GM19455 (cell line): ENCODE results near the gene IQSEC1.
A peak's percentile ranks its signal among the peaks of the same experiment; 100 is the strongest.

Experiments
- ATAC-seq: cut with Tn5 transposase; IDR thresholded peaks from one replicate; pipeline ENCODE4 v1.9.1; 2021; ENCODE audit not compliant: unreplicated experiment

IQSEC1 gene

DNA sequence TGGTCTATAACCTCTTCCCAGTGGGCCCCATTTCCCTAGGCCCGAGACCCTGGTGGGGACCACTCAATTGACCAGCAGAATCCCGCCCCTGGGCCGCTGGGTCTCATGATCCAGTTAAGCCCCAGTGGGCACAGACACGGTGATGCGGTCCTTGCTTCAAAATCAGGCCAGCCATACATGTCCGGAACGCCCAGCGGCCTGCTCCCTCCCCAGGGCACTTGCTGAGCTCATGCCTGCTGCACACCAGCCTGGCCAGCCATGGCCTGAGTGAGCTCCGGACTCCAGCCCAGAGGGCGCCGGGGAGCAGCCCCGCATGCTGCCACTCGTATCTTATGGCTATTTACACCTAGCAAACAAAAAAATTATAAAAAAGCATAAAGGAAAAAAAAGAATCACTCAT, 34.4 kb upstream of the IQSEC1 start:
- ATAC-seq, result no peak

DNA sequence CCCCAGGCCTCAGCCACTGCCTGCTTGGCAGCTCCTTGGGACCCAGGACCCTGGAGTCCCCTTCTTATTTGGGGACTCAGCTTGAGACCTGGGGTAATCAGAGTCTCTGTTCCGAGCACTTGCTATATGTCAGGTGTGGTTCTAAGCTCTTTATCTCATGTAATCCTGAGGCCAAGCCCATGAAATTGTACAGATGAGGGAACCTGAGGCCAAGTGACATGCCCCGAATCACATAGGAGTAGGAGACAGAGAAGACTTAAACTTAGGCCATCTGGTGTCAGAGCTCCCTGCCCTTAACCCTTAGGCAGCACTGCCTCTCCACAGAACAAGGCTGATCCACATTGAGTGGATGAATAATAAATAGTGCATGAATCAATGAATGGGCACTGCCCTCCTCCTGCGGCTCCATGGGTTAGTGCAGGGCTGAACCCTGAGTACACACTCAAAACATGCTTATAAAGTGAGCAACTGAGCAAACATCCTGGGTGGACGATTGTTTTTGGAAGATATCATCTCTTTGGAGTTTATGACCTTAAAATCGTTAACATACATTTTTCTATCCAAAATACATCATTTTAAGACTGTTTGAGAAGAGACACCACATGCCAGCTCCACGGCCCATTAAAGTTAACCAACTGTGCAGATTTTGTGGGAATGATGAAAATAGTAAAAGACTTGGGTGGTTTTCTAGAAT, 33.2 kb upstream of the IQSEC1 start:
- ATAC-seq, result no peak

DNA sequence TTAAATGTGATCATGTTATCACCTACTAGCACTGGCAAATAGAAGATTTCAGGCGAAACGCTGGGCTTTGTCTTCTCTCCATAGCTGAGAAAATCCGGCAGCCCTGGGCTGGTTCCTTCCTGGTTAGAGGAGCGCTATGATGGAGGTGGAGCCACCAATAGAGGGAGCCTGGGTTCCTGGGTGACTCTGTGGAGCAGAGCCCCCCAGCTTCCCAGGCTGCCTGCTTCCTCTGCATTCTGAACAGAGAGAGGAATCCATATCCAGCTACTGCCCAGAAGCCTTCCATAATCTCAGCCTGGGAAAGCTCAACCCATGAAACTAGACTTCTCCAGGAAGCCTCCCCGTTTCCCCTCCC, 32.6 kb upstream of the IQSEC1 start:
- no peak for ATAC-seq

DNA sequence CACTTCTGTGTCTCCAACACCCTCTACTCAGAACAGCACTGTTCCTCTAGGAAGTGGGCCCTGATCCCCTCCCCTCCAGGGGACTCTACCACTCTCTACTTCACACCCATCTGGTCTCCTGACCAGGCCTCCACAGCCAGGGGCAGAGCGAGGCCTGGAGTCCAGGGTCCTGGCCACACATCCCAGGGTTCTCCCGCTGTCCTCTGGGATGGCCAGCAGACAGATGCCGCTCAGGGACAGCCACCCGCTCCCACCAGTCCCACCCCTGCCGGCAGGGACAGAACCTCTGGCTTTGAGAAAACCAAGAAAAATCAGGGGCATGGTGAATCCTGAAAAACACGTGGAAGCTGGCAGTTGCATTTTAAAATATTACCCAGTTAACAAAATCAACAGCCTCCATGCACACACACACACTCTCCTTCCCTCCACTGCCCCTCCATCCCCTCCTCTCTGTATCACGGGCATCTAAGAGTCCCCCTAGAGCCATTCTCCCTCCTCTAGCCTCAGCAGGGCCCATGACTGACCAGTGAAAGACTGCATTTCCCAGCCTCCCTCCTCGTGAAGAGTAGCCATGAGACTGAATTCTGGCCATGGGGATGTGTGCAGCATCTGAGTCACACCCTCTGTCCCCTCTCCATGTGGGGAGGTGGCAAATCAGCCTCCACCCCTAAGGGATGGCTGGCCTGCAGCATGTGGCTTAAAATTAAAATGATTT, 32.1 kb upstream of the IQSEC1 start:
- ATAC-seq, result no peak

DNA sequence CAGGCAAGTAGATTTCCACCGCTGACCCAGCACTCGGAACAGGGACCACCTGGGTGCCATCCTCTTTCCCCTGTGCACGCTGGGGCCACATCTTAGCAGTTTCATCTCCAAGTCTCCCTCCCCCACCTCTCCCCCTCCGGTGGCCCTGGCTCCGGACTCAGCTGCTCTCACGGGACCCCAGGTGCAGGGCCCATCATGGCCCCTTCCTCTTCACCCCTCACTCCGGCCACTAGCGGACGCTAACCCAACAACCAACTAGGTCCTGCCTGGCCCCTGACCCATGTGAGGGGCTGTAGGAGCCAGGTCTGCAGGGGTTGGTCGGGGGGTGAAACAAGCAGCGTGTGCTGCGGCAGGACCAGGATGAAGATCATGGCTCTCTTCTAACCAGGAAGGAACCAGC, 31.3 kb upstream of the IQSEC1 start:
- no peak for ATAC-seq

DNA sequence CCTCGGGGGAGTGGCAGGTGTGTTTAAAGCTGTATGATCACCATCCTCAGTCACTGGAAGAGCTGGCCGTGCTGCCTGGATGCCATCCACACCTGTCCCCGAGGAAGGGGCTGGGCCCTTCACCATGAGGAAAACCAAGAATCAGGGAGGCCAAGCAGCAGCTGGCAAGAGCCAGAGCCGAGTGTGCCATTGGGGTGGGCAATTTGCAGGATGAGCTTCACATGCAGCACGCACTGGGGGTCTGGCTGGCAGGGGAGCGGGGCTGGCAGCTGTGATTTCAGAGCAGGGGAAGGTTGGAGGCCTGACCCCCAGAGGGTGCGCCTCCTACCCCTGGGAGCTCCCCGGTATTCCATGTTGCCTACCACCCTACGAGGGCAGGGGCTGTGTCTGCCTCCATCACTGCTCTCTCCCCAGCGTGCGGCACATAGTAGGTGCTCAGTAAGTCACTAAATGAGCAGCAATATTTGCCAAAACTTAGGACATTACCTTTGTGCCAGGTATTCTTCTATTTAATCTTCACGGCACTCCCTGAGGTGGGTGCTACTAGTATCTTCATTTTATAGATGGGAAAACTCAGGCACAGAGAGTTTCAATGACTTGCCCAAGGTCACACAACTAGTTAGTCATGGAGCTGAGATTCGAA, 30.3 kb upstream of the IQSEC1 start:
- no peak for ATAC-seq

DNA sequence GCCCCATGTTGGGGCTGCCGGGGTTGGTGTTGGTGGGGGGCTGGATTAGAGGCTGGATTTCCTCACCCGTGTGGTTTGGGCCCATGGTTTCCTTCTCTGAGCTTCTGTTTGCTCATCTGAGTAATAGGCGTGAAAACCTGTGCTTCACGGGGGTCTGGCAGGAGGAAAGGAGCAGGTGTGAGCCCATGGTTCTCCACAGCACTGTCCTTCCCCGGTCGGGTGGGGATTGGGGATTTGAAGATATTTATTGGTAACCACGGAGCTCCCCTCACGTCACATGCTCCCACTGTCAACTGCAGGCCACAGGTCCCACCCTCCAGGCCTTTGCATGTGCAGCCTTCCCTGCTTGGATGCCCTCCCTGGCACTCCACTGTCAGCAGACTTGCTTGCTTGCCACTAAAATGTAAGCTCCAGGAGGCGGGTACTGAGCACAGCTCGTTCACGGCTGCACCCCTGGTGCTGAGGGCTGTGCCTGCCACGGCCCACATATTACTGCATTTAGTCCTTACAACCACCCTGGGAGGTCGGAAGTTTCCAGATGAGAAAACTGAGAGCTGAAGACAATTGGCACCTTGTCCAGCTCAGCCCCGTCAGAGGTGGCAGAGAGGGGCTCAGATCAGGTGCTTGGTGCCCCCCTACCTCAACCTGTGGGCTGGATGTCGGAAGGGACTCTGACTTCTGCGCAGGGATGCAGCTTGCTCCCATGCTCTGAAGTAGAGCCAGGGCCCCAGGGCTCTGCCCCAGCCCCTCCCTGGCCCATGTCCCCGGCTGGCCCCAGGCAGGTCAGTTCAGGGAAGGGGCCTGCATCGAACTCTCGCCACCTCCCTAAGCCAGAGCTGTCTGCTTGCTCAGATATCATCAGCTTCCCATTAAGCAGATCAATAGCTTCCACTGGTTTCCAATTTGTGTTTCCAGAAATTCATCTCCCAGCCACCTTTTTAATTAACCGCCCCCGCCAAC, 29.4 kb upstream of the IQSEC1 start:
- ATAC-seq, result no peak

DNA sequence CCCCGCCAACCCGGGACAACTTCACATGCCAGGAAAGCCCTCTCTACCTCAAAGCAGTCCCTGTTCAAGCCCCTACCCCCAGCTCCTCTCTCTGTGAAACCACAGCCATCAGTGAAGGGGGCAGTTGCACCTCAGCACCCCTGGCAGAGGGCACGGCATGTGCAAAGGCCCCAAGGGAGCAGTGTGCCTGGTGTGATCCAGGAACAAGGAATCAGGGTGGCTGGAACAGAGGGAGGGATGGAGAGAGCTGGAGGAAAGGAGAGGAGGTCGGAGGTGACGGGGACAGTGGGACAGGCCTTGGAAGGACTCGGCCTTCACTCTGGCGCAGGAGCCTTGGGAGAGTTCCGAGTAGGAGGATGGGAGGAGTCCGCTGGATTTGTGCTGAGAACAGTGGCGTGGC, 26.5 kb upstream of the IQSEC1 start:
- no peak for ATAC-seq

DNA sequence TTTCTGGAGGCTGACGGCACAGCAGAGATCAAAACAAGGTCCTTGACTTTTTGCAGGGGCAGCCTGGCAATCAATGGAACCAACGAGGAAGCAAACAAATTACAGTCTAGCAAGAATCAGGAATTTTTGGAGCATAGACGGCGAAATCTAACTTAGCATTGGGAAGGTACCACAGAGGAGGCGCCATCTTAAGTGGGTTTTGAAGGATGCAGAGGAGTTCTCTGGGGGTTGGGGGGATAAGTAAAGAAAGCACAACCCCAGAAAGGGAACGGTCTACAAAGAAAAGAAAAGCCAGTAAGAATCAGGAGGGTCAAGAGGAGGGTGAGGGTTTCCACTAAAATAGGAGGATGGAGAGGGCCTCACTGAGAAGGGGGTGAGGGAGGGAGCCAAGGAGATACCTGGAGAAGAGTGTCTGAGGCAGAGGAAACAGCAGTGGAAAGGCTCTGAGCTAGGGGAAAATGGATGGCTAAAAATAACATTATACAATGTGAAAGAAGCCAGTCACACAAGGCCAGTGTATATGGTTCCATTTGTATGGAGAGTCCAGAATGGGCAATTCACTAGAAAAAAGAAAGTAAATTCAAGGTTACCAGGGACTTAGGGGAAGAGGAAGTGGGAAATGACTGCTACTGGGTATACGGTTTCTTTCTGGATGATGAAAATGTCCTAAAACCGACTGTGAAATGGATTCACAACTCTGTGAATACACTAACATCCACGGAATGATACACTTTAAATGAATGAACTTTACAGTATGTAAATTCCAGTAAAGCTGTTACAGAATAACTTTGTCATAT, 25.2 kb upstream of the IQSEC1 start:
- ATAC-seq, result no peak

DNA sequence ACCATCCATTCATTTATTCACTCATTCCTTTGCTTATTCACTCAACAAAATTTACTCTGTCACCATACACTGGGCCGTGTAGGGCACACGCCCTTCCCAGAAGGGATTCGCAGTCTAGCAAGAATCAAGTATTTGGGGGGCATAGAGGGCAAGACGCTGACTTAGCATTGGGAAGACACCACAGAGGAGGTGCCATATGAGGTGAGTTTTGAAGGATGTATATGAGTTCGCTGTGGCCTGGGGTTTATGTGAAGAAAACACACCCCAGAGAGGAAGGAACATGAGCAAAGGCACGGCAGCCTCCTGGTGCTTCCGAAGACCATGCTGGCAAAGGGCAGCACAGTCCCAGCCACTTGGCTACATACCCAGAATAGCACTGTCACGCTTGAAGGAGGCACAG, 23.1 kb upstream of the IQSEC1 start:
- ATAC-seq, result no peak

DNA sequence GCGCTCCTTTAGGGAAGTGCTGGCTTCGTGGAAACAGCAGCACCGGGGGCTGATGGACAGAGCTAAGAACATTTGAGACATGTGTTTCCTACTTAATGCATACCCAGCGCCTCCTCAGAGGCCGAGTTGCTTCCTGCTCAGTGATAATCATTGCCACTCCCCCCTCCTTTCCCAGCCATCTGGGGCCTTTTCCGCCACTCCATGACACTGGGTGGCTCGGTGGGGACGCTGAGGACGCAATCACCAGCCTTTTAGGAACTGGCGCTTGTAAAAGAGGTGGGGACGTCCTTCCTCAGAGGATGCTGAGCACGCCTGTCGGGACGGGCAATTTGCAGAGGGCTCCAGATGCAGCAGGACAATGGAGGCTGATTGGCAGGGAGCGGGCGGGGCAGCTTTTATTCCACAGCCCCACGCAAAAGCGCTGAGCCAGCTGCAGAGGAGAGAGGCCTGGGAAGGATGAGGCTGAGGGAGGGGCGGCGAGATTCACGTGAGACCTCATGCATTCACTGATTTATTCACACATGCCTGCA, 22.2 kb upstream of the IQSEC1 start:
- no peak for ATAC-seq

DNA sequence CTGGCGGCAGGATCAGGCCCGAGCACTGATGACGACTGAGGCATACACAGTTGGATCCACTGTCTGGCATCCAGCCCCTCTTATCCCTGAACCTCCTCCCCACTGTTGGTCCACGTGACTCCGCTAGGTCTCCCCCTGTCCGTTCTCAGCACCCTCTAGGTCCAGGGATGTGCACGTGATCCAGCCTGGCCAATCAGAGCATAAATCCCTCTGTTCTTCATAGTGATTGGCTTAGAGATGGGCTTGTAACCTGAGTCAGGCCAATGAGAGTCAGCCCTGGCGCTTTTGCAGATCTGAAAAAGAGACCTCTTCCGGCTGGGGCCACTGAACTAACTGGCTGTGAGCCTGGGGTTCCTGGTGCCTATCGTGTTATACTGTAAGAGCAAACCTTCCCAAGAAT, 20.5 kb upstream of the IQSEC1 start:
- ATAC-seq, result no peak

DNA sequence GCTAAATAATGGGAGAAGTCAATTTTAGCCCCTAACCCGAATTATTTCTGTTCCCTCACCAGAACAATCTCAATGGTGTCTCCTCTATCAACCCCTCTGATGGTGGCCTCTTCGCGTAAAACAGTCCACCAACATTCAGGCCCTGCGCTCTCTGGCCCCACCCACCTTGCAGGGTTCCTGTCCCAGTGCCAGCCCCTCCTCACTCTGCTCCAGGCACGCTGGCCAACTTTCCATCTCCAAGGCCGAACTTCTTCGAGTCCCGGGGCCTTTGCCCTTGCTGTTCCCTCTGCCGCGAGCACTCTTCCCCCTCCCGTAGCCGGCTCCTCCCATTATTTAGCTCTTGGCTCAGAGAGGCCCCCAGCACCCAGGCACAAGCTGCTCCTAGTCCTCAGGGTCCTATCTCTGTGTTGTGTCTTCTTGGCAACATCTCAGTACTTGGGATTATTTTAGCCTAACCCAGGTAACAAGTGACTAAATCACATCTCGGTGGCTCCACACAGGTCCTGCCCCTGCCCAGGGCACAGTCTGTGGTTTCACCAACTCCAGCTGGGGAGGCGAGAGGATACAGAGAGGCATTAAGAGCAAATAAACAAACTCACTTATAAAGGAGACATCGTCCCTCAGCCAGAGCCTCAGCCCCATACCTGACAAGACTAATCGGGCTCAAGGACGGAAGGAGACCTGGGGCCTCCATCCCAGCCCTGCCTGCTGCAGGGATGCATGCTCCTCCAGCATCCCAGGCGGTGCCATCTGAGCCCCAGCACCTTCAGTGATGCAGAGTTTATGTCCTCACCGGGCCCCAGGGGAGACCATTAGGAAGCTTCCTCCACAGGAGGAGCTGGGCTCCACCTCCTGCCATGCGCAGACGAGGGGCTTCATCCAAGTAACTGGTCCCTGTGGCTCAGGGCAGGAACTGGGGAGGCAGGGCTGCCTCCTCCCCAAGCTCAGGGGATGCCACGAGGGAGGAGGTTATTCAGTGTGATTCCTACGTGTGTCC, 19.7 kb upstream of the IQSEC1 start:
- no peak for ATAC-seq

DNA sequence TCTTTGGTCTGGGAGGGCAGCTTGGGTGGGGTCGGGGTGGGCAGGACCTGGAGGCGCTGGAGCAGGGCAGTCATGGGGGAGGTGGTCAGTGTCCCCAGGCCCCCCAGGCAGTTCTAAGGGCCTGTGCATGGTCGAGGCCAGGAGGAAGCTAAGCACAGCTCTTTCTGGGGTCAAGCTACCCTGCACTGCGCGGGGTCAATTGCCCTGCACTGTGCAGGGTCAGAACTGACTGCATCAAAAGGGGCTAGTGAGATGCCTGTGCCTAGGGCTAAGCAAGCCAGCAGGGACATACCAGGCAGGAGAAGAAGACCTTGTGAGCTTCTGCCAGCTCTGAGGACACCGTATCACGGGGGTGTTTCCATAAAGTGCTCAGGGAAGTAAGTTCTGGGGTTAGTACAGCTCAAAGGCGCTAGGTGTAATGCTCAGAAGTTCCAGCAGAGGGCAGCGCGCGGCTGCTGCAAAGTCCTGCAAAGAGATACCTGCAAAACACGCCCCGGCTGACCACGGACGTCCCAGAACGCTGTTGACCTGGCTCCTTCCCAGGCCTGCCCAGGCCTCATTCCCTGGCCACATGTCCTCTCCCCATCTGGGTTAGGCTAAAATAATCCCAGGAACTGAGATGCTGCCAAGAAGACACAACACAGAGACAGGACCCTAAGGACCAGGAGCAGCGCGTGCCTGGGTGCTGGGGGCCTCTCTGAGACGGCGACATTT, 18.8 kb upstream of the IQSEC1 start:
- ATAC-seq, result peak; percentile 59

DNA sequence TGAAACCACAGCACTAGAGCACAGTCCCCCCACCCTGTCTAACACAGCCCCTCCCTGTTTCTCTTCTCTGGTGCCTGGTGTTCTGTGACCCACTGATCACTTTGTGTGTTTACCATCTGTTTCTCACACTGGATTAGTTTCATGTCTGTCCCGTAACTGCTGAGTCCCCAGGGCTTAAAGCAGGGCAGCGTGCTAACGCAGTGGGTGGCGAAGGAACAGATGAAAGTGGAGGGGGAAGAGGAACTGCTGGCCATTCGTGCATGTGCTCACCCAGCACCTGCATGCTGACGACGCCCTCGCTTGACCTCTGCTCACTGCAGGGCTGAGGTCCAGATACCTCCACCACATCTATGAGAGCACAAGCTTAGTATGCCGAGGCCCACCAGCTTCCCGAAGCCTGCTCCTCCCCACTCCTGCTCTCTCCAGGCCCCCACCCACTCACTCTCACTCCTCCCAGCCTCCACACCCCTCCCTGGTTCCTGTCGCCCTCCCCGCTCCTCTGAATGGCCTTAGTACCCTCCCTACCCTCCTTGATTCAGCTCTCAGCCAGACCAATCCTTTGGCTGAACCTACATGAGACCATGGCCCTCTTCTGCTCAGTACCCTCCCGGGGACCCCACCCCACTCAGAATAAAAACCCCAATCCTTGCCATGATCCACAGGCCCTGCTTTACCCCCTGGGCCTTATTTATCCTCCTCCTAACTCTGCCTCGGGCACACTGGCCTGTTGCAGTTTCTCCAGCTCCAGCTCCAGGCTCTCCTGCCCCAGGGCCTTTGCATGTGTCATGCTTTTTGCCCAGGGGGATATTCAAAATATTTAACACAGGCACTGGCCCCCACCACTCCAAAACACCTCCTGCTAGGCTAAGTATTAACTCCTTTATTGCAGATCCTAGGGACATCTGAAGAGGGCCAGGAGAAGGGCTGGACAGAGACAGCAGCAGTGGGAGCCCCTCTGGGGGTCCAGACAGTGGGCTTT, 15.1 kb upstream of the IQSEC1 start:
- peak; percentile 44 for ATAC-seq

DNA sequence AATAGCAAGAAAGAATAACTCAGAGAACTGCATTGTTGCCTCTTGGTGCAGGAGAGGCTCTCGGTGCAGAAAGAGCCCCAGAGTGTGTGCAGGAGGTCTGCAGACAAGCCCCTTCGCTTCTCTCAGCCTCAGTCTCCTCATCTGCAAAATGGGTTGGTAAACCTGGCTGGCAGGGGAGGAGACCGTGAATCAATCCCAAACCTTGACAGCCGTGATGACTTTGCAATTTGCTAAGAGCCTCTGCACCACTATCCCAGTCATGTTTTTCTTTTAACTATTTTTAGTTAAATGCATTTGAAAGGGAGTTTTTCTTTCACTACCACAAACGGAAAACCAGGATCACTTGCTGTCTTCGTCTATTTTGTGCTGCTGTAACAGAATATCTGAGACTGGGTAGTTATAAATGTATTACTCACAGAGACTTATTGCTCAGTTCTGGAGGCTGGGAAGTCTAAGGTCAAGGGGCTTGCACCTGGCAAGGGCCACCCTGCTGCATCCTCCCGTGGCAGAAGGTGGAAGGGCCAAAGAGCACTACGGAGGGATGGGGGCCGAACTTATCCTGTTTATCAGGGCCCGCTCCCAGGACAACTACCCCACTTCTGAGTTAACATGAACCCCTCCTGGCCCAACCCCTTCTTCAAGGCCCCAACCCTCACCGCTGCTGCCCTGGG, 14.2 kb upstream of the IQSEC1 start:
- no peak for ATAC-seq

DNA sequence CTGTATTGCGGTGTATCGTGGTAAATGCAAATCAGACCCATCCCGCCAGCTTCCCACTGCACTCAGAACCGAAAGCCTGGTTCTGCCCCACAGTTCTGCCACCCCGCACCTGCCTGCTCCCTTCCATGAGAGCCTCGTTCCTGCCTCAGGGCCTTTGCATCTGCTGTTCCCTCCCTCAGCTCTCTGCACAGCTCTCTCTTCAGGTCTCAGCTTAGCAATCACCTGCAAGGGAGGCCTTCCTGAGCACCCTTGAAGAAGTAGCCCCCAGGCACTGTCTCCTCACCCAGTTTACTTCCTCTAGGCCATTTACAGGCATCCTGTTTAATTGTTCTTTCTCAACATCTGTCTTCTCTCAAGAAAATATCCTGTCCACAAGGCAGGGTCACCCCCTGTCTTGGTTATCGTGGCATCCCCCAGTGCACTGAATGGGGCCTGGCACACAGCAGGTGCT, 13.3 kb upstream of the IQSEC1 start:
- no peak for ATAC-seq
